ENCODE data around the gene BBOF1. TPM values are rescaled to one million over a fixed set of nuclear protein-coding genes. Genes with fewer than 3 reads are reported as not detected.
"Not testable (repeated sequence)": the region's sequence is repeated elsewhere in the genome, so short reads cannot be mapped to it uniquely, and the experiment has no call there.

Gene BBOF1
- total and polyA plus RNA-seq, 2 of the 4 experiments (the other 2 are of a cell fraction), result 1.6 TPM

GRCh38 chr14:74111395-74112216 lies 92.5 kb downstream of the BBOF1 start:
- ATAC-seq (ENCODE audit: low read depth), result peak; percentile 90
- not testable (repeated sequence) for H2BK15ac ChIP-seq (ENCODE audit: low read depth, low read length)

More at GRCh38 chr14:74111395-74112216, 92.5 kb downstream of the BBOF1 start:
- WGBS, 2 experiments (ENCODE audit: extremely low coverage in 2 of 2, insufficient read length in 1 of 2), result 91% methylated on average over 4 of the region's 13 CpGs; no CpG with 5 or more reads in 1 of the 2 experiments
- dilution Hi-C loops (cut with HindIII; ENCODE audit: low sequenced_read_pairs, unreplicated experiment); H3K56ac ChIP-seq (ENCODE audit: extremely low read depth, insufficient read depth, low read length); H2BK20ac ChIP-seq (ENCODE audit: low read depth, low read length); H3K36me3 ChIP-seq (ENCODE audit: control insufficient read depth, insufficient read depth, low read length); H3K9me1 ChIP-seq (ENCODE audit: insufficient read depth, low read length); H3K27me3 ChIP-seq (ENCODE audit: control insufficient read depth, insufficient read depth, low read length); H3K9me3 ChIP-seq (ENCODE audit: control insufficient read depth, insufficient read depth, low read length); H3K79me1 ChIP-seq (ENCODE audit: low read depth in 1 of 2, low read length in 2 of 2); H3K9ac ChIP-seq (ENCODE audit: low read depth, low read length); H4K8ac ChIP-seq (ENCODE audit: low read depth in 2 of 2, low read length in 2 of 2); H3K4me1 ChIP-seq (ENCODE audit: control insufficient read depth, insufficient read depth, low read length); H2AFZ ChIP-seq (replicated peaks; ENCODE audit: low read length, poor library complexity); H4K91ac ChIP-seq (ENCODE audit: insufficient read depth, low read depth, low read length); H3K23ac ChIP-seq (ENCODE audit: low read depth, low read length); H4K5ac ChIP-seq (ENCODE audit: low read depth, low read length); BruUV-seq (replicated peaks); H3K18ac ChIP-seq (ENCODE audit: low read depth, low read length); POLR2A ChIA-PET (ENCODE audit: unreplicated experiment); H4K20me1 ChIP-seq (ENCODE audit: insufficient read depth, low read length); H2AK9ac ChIP-seq (replicated peaks; ENCODE audit: low read depth, low read length, poor library complexity); H3K4me2 ChIP-seq (ENCODE audit: low read depth, low read length); H2BK5ac ChIP-seq (ENCODE audit: low read depth, low read length, poor library complexity, severe bottlenecking); H3K27ac ChIP-seq (ENCODE audit: insufficient read depth, low read length); H2BK120ac ChIP-seq (ENCODE audit: low read depth, low read length); H3K4ac ChIP-seq (ENCODE audit: low read depth, low read length); H3K4me3 ChIP-seq (ENCODE audit: insufficient read depth, low read depth, low read length); H2AK5ac ChIP-seq (ENCODE audit: low read depth, low read length); H3K14ac ChIP-seq (replicated peaks; ENCODE audit: low read depth, low read length): not testable (repeated sequence)
- TF ChIP-seq SMC3 (IDR thresholded peaks at IDR 0.05; ENCODE audit: low read depth, low read length) (peak; percentile 56; the same call in 1 of the 2 replicates), CTCF (conservative IDR thresholded peaks at IDR 0.05; ENCODE audit: low read depth, low read length) (peak; percentile 81), RAD21 (IDR thresholded peaks at IDR 0.05; ENCODE audit: low read length) (peak; percentile 78)
- CTCF ChIA-PET, result interaction anchor here (0.6 to 1.1 kb wide), 8 partner anchors 9 to 559 kb away, joined by 3 to 8 read pairs (median 4); no protein-coding TSS in a partner anchor
- intact Hi-C loops (cut with micrococcal nuclease) (loop anchor here (1.0 to 10.0 kb wide), 3 partner anchors 140 to 363 kb away; no protein-coding TSS in a partner anchor), in situ Hi-C loops (cut with MboI; ENCODE audit: low sequenced_read_pairs) (loop anchor here (5.0 kb wide), 1 partner anchor 141 kb away; no protein-coding TSS in a partner anchor)
- DNase-seq, result peak; percentile 69

Small RNA genes within 50 kb of the gene (microRNA-seq; reads per million reads assigned to microRNA genes)
- not detected for gene AC005480.2 (ENCODE audit: insufficient read depth, insufficient read length)

Small RNA genes within 50 kb of the gene (small RNA-seq; reads per million reads assigned to genes)
- 0 reads per million in 5 experiments for gene AC005480.2

Other genes starting within 250 kb of the BBOF1 start
- 1.3 and 2.8 TPM in 2 replicates for gene PTGR2, start 167.5 kb upstream of the BBOF1 start, total RNA-seq (2012; rRNA removed)
- gene PTGR2, start 167.5 kb upstream of the BBOF1 start, polyA plus RNA-seq (2012; rRNA removed), result 2.0 and 3.2 TPM in 2 replicates
- 73.9 and 89.1 TPM in 2 replicates for gene ZNF410, start 132.5 kb upstream of the BBOF1 start, total RNA-seq (2012; rRNA removed)
- 22.3 and 27.9 TPM in 2 replicates for gene ZNF410, start 132.5 kb upstream of the BBOF1 start, polyA plus RNA-seq (2012; rRNA removed)
- 2.5 and 2.8 TPM in 2 replicates for gene FAM161B, start 69.3 kb upstream of the BBOF1 start, total RNA-seq (2012; rRNA removed)
- 1.8 and 1.9 TPM in 2 replicates for gene FAM161B, start 69.3 kb upstream of the BBOF1 start, polyA plus RNA-seq (2012; rRNA removed)
- gene COQ6, start 69.0 kb upstream of the BBOF1 start, total RNA-seq (2012; rRNA removed), result 16.1 and 21.0 TPM in 2 replicates
- 25.7 and 28.6 TPM in 2 replicates for gene COQ6, start 69.0 kb upstream of the BBOF1 start, polyA plus RNA-seq (2012; rRNA removed)
- gene ENTPD5, start 61 bp upstream of the BBOF1 start, total RNA-seq (2012; rRNA removed), result 6.4 and 8.1 TPM in 2 replicates
- gene ENTPD5, start 61 bp upstream of the BBOF1 start, polyA plus RNA-seq (2012; rRNA removed), result 5.8 and 7.3 TPM in 2 replicates
- 11.9 and 15.1 TPM in 2 replicates for gene ALDH6A1, start 65.1 kb downstream of the BBOF1 start, total RNA-seq (2012; rRNA removed)
- 4.5 and 6.0 TPM in 2 replicates for gene ALDH6A1, start 65.1 kb downstream of the BBOF1 start, polyA plus RNA-seq (2012; rRNA removed)
- gene LIN52, start 65.6 kb downstream of the BBOF1 start, total RNA-seq (2012; rRNA removed), result 8.3 and 11.5 TPM in 2 replicates
- 5.5 and 6.1 TPM in 2 replicates for gene LIN52, start 65.6 kb downstream of the BBOF1 start, polyA plus RNA-seq (2012; rRNA removed)
- not detected in 2 replicates for gene VSX2, start 220.1 kb downstream of the BBOF1 start, total RNA-seq (2012; rRNA removed)
- gene VSX2, start 220.1 kb downstream of the BBOF1 start, polyA plus RNA-seq (2012; rRNA removed), result not detected in 2 replicates